ENCODE measurements around the gene C3AR1.
A peak's percentile ranks its signal among the peaks of the same experiment; 100 is the strongest.
"Not testable (repeated sequence)": the region's sequence is repeated elsewhere in the genome, so short reads cannot be mapped to it uniquely, and the experiment has no call there.

The C3AR1 gene

GRCh38 chr12:8082808-8083100 lies 16.6 kb upstream of the C3AR1 start:
- peaks cover 5% of the 10 kb centered on the region for H3K4me1 ChIP-seq (ENCODE audit: control insufficient read depth, insufficient read depth, low read length, poor library complexity, severe bottlenecking)
- peak overlapping the region; percentile 64 for H3K4me3 ChIP-seq (ENCODE audit: extremely low read depth, insufficient read depth, low read length, poor library complexity, severe bottlenecking)
- H3K27ac ChIP-seq (ENCODE audit: low read depth, low read length, severe bottlenecking): no peak overlapping the region
- no peaks in the 10 kb centered on the region for H3K36me3 ChIP-seq (ENCODE audit: control insufficient read depth, insufficient read depth, low read length)
- no peaks in the 10 kb centered on the region for H3K9me3 ChIP-seq (ENCODE audit: control insufficient read depth, low read length)
- 40% methylated on average over 1 of the region's 4 CpGs; no CpG with 5 or more reads in 1 of the 2 experiments for WGBS, 2 experiments (ENCODE audit: insufficient coverage in 2 of 2)

GRCh38 chr12:8081251-8081920 lies 15.2 kb upstream of the C3AR1 start:
- H3K4me3 ChIP-seq (ENCODE audit: extremely low read depth, insufficient read depth, low read length, poor library complexity, severe bottlenecking): peak overlapping the region; percentile 64
- H3K27ac ChIP-seq (ENCODE audit: low read depth, low read length, severe bottlenecking): peak overlapping the region; percentile 87
- H3K9me3 ChIP-seq (ENCODE audit: control insufficient read depth, low read length): no peaks in the 10 kb centered on the region
- H3K36me3 ChIP-seq (ENCODE audit: control insufficient read depth, insufficient read depth, low read length): no peaks in the 10 kb centered on the region
- WGBS, 2 experiments (ENCODE audit: insufficient coverage in 2 of 2): 18 to 21% methylated on average over 11 to 14 of the region's 15 CpGs
- peaks cover 14% of the 10 kb centered on the region for H3K4me1 ChIP-seq (ENCODE audit: control insufficient read depth, insufficient read depth, low read length, poor library complexity, severe bottlenecking)

DNA sequence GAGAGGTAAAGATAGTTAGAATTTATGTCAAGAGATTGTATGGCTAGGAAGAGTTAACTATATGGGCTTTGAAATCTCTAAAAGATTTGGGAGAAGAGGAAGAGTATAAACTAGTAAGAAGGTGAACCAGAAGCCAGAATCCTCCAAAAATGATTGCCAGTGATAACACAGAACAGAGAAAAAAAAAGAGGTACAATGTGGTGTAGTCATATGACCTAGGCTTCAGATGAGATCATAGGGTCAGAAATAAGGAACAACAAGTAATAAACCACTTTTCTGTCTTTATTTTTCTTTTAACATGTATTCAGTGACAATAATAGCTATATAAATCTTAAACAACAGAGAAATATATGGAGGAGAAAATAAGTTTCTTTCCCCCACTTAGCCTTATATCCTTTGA lies 14.0 kb upstream of the C3AR1 start:
- Histone ChIP-seq H3K4me1 (ENCODE audit: control insufficient read depth, insufficient read depth, low read length, poor library complexity, severe bottlenecking) (peaks cover 14% of the 10 kb centered on the region), H3K27ac (ENCODE audit: low read depth, low read length, severe bottlenecking) (no peak overlapping the region), H3K36me3 (ENCODE audit: control insufficient read depth, insufficient read depth, low read length) (no peaks in the 10 kb centered on the region), H3K9me3 (ENCODE audit: control insufficient read depth, low read length) (no peaks in the 10 kb centered on the region), H3K4me3 (ENCODE audit: extremely low read depth, insufficient read depth, low read length, poor library complexity, severe bottlenecking) (no peak overlapping the region)

DNA sequence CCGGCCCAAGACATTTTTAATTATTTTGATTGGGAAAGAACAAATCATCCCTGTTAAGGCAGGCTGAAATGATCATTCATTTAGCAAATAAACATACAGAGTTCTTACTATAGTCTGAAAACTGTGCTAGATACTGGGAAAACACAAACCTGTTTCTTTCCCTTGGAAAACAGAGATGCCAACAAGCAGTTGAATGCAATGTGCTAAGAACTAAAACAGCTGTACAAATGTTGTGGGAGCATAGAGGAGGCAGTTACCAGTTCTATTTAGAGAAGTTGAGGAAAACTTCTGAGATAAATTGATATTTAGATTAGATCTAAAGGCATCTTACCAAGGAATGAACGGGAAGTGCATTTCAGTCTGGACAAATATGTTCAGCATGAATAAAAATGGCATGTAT lies 12.8 kb upstream of the C3AR1 start:
- H3K9me3 ChIP-seq (ENCODE audit: control insufficient read depth, low read length): no peaks in the 10 kb centered on the region

DNA sequence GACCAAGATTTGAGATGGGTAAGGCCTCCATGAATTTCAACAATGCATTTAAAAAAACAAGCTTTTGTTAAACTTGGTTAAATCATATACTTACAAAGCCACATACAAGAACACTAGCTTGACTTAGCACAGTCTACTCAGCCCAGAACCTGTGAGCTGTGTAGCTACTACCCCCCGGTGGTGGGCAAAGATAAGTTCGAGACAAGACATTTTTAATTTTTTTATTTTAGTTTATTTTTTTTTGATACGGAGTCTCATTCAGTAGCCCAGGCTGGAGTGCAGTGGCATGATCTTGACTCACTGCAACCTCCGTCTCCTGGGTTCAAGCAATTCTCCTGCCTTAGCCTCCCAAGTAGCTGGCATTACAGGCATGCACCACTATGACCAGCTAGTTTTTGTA lies 12.2 kb upstream of the C3AR1 start:
- 75% methylated on average over 1 of the region's 4 CpGs; no CpG with 5 or more reads in 1 of the 2 experiments for WGBS, 2 experiments (ENCODE audit: insufficient coverage in 2 of 2)
- peaks cover 14% of the 10 kb centered on the region for H3K4me1 ChIP-seq (ENCODE audit: control insufficient read depth, insufficient read depth, low read length, poor library complexity, severe bottlenecking)
- H3K4me3 ChIP-seq (ENCODE audit: extremely low read depth, insufficient read depth, low read length, poor library complexity, severe bottlenecking): no peak overlapping the region
- H3K36me3 ChIP-seq (ENCODE audit: control insufficient read depth, insufficient read depth, low read length): no peaks in the 10 kb centered on the region
- H3K9me3 ChIP-seq (ENCODE audit: control insufficient read depth, low read length): no peaks in the 10 kb centered on the region
- no peak overlapping the region for H3K27ac ChIP-seq (ENCODE audit: low read depth, low read length, severe bottlenecking)

More for the DNA sequence above, 12.8 kb upstream of the C3AR1 start:
- no peak overlapping the region for H3K4me3 ChIP-seq (ENCODE audit: extremely low read depth, insufficient read depth, low read length, poor library complexity, severe bottlenecking)
- no peaks in the 10 kb centered on the region for H3K36me3 ChIP-seq (ENCODE audit: control insufficient read depth, insufficient read depth, low read length)
- H3K27ac ChIP-seq (ENCODE audit: low read depth, low read length, severe bottlenecking): no peak overlapping the region
- peaks cover 14% of the 10 kb centered on the region for H3K4me1 ChIP-seq (ENCODE audit: control insufficient read depth, insufficient read depth, low read length, poor library complexity, severe bottlenecking)
- WGBS, 2 experiments (ENCODE audit: insufficient coverage in 2 of 2): 100% methylated on average over 1 to 2 of the region's 2 CpGs

DNA sequence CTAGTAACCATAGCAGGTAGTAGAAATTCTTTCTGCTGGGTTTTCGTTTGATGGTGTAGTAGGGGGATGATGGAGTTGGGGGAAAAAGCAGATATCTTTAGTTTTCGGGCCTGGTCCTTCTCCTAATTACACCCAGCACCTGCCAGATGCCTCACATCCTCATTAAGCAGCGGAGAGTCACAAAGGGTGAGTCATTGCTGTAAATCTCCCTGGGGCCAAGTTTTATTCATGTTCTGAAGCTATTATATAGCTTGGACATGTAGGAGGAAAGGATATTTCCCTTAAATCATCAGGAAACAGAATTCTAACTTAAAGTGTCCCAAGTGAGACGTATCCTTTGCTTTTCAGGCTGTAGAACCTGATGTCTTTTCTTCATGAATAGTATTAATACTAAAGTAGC lies 11.0 kb upstream of the C3AR1 start:
- H3K9me3 ChIP-seq (ENCODE audit: control insufficient read depth, low read length): no peaks in the 10 kb centered on the region
- H3K4me1 ChIP-seq (ENCODE audit: control insufficient read depth, insufficient read depth, low read length, poor library complexity, severe bottlenecking): peaks cover 14% of the 10 kb centered on the region
- 60% methylated on average over 1 of the region's 4 CpGs; no CpG with 5 or more reads in 1 of the 2 experiments for WGBS, 2 experiments (ENCODE audit: insufficient coverage in 2 of 2)
- no peaks in the 10 kb centered on the region for H3K36me3 ChIP-seq (ENCODE audit: control insufficient read depth, insufficient read depth, low read length)
- H3K27ac ChIP-seq (ENCODE audit: low read depth, low read length, severe bottlenecking): no peak overlapping the region
- H3K4me3 ChIP-seq (ENCODE audit: extremely low read depth, insufficient read depth, low read length, poor library complexity, severe bottlenecking): no peak overlapping the region

DNA sequence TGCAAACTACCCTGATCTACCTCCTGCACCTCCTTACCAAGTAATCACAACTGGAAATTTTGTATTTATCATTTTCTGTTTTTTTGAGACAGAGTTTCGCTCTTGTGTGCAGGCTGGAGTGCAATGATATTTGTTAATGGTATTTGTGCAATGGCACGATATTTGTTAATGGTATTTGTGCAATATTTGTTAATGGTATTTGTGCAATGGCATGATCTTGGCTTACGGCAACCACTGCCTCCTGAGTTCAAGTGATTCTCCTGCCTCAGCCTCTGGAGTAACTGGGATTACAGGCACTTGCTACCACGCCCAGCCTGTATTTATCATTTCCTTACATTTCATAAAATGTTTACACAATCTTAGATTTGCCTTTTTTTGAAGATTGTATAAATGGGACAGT lies 10.2 kb upstream of the C3AR1 start:
- Histone ChIP-seq H3K4me1 (ENCODE audit: control insufficient read depth, insufficient read depth, low read length, poor library complexity, severe bottlenecking) (peaks cover 14% of the 10 kb centered on the region), H3K4me3 (ENCODE audit: extremely low read depth, insufficient read depth, low read length, poor library complexity, severe bottlenecking) (no peak overlapping the region), H3K36me3 (ENCODE audit: control insufficient read depth, insufficient read depth, low read length) (no peaks in the 10 kb centered on the region), H3K27ac (ENCODE audit: low read depth, low read length, severe bottlenecking) (no peak overlapping the region), H3K9me3 (ENCODE audit: control insufficient read depth, low read length) (no peaks in the 10 kb centered on the region)
- WGBS, 2 experiments (ENCODE audit: insufficient coverage in 2 of 2): 94% methylated on average over 2 to 3 of the region's 4 CpGs

DNA sequence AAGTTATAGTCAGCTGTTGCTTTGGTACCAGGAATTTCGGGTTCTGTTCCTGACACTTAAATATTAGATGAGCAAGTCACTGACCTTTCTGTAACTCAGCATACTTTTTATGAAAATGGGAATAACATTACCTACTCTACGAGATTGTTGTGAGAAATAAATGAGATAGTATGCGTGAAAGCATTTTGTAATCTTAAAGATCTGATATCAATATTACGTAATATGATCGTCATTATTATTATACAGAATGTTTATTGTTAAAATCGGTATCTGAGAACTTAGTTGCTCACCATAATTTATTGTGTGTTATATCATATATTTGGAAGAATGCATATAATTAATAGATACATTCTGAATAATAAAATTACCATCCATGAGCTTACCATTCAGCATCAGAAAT lies 9.8 kb upstream of the C3AR1 start:
- H3K4me3 ChIP-seq (ENCODE audit: extremely low read depth, insufficient read depth, low read length, poor library complexity, severe bottlenecking): no peak overlapping the region
- WGBS, 2 experiments (ENCODE audit: insufficient coverage in 2 of 2): no CpG with 5 or more reads among the region's 6 CpGs
- peaks cover 14% of the 10 kb centered on the region for H3K4me1 ChIP-seq (ENCODE audit: control insufficient read depth, insufficient read depth, low read length, poor library complexity, severe bottlenecking)
- no peaks in the 10 kb centered on the region for H3K9me3 ChIP-seq (ENCODE audit: control insufficient read depth, low read length)
- no peaks in the 10 kb centered on the region for H3K36me3 ChIP-seq (ENCODE audit: control insufficient read depth, insufficient read depth, low read length)
- no peak overlapping the region for H3K27ac ChIP-seq (ENCODE audit: low read depth, low read length, severe bottlenecking)

- H3K4me1 ChIP-seq (ENCODE audit: control insufficient read depth, insufficient read depth, low read length, poor library complexity, severe bottlenecking); H3K9me3 ChIP-seq (ENCODE audit: control insufficient read depth, low read length); H3K4me3 ChIP-seq (ENCODE audit: extremely low read depth, insufficient read depth, low read length, poor library complexity, severe bottlenecking); H3K36me3 ChIP-seq (ENCODE audit: control insufficient read depth, insufficient read depth, low read length); H3K27ac ChIP-seq (ENCODE audit: low read depth, low read length, severe bottlenecking): not testable (repeated sequence)
- WGBS, 2 experiments (ENCODE audit: insufficient coverage in 2 of 2): 90 to 100% methylated on average over 2 of the region's 3 CpGs
Measured at GRCh38 chr12:8071820-8072219, 5.7 kb upstream of the C3AR1 start.

- Histone ChIP-seq H3K4me1 (ENCODE audit: control insufficient read depth, insufficient read depth, low read length, poor library complexity, severe bottlenecking) (peaks cover 11% of the 10 kb centered on the region), H3K9me3 (ENCODE audit: control insufficient read depth, low read length) (no peaks in the 10 kb centered on the region), H3K36me3 (ENCODE audit: control insufficient read depth, insufficient read depth, low read length) (no peaks in the 10 kb centered on the region), H3K4me3 (ENCODE audit: extremely low read depth, insufficient read depth, low read length, poor library complexity, severe bottlenecking) (no peak overlapping the region), H3K27ac (ENCODE audit: low read depth, low read length, severe bottlenecking) (no peak overlapping the region)
Measured at GRCh38 chr12:8069582-8069981, 3.4 kb upstream of the C3AR1 start.

DNA sequence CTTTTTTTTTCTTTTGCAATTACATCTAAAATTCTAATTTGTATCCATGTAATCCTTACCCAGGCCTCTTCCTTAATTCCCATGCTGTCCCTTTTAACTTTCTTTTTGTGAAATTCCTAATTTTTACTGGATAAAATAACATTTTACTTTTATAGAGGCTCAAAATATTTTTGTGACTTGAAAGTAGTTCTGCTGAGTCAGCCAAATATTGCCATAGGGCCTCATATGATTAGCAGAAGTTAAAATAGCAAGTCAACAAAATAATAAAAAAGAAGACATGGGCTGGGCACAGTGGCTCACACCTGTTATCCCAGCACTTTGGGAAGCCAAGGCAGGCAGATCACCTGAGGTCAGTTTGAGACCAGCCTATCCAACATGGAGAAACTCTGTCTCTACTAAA lies 2.0 kb downstream of the C3AR1 start:
- no peaks in the 10 kb centered on the region for H3K36me3 ChIP-seq (ENCODE audit: control insufficient read depth, insufficient read depth, low read length)
- no peaks in the 10 kb centered on the region for H3K9me3 ChIP-seq (ENCODE audit: control insufficient read depth, low read length)
- no peak overlapping the region for H3K27ac ChIP-seq (ENCODE audit: low read depth, low read length, severe bottlenecking)
- H3K4me3 ChIP-seq (ENCODE audit: extremely low read depth, insufficient read depth, low read length, poor library complexity, severe bottlenecking): no peak overlapping the region
- peaks cover 11% of the 10 kb centered on the region for H3K4me1 ChIP-seq (ENCODE audit: control insufficient read depth, insufficient read depth, low read length, poor library complexity, severe bottlenecking)

All from mesodermal cell (in vitro differentiated cells).